CD14-positive monocyte (primary cell): ENCODE results near the gene DYNC1I1. TPM values are rescaled to one million over a fixed set of nuclear protein-coding genes. Genes with fewer than 3 reads are reported as not detected.

Experiments used
- DNase-seq, 3 donors: peaks; one replicate each; pipeline ENCODE4 v3.0.0-alpha.2; 2011 to 2022
- H2AFZ ChIP-seq: 2 replicates; pipeline ENCODE4 v1.6.0; 2012; ENCODE audit warnings: mild to moderate bottlenecking, low read depth, low read length, inconsistent platforms; ENCODE audit not compliant: insufficient read depth, poor library complexity, severe bottlenecking
- H3K27ac ChIP-seq, 2 donors: 1 replicate in 1 of 2; 2 replicates in 1 of 2; pipeline ENCODE4 v1.5.1; 2012 to 2013; ENCODE audit warnings: low read length in 2 of 2, control low read depth in 1 of 2, inconsistent platforms in 1 of 2, low read depth in 1 of 2, mild to moderate bottlenecking in 1 of 2
- H3K27me3 ChIP-seq, 2 donors: one replicate each; pipeline versions ENCODE4 v1.6.0 to v1.6.1; 2011 to 2013; ENCODE audit warnings: low read length in 2 of 2; ENCODE audit not compliant: control insufficient read depth in 2 of 2, insufficient read depth in 2 of 2
- H3K36me3 ChIP-seq, 2 donors: replicated peaks in 1 of 2; 1 replicate in 1 of 2; 2 replicates in 1 of 2; pipeline versions ENCODE4 v1.5.1 to v1.6.1; 2012 to 2013; ENCODE audit warnings: low read length in 2 of 2, control low read depth in 1 of 2, inconsistent platforms in 1 of 2, mild to moderate bottlenecking in 1 of 2; ENCODE audit not compliant: insufficient read depth in 2 of 2, control insufficient read depth in 1 of 2
- H3K4me1 ChIP-seq, 2 donors: 1 replicate in 1 of 2; 2 replicates in 1 of 2; pipeline versions ENCODE4 v1.5.1 to v1.6.1; 2012 to 2013; ENCODE audit warnings: low read length in 2 of 2, control low read depth in 1 of 2, inconsistent platforms in 1 of 2, mild to moderate bottlenecking in 1 of 2, moderate library complexity in 1 of 2; ENCODE audit not compliant: insufficient read depth in 2 of 2, control insufficient read depth in 1 of 2
- H3K4me2 ChIP-seq: replicated peaks from 2 replicates; pipeline ENCODE3; 2012; ENCODE audit warnings: low read length, moderate library complexity, mild to moderate bottlenecking; ENCODE audit not compliant: poor library complexity, severe bottlenecking; ENCODE audit errors: extremely low read depth
- H3K4me3 ChIP-seq, 3 experiments: fragments of 200-600 bp in 1 of 3; sonication (generic) in 1 of 3; replicated peaks in 1 of 3; 1 replicate in 2 of 3; 2 replicates in 1 of 3; pipeline ENCODE4 v1.5.1; 2011 to 2013; ENCODE audit warnings: low read length in 3 of 3, mild to moderate bottlenecking in 3 of 3, control low read depth in 2 of 3, low read depth in 2 of 3, inconsistent platforms in 1 of 3, moderate library complexity in 1 of 3
- H3K79me2 ChIP-seq: 2 replicates; pipeline ENCODE4 v1.6.0; 2012; ENCODE audit warnings: mild to moderate bottlenecking, control low read depth, inconsistent platforms, low read length, moderate library complexity; ENCODE audit not compliant: insufficient read depth
- H3K9ac ChIP-seq: 2 replicates; pipeline ENCODE4 v1.6.0; 2017; ENCODE audit warnings: low read length, mild to moderate bottlenecking; ENCODE audit not compliant: insufficient read depth, poor library complexity, severe bottlenecking
- H3K9me3 ChIP-seq, 2 donors: replicated peaks in 1 of 2; 1 replicate in 1 of 2; 2 replicates in 1 of 2; pipeline versions ENCODE4 v1.5.1 to v1.6.1; 2012 to 2013; ENCODE audit warnings: low read length in 2 of 2, control low read depth in 1 of 2; ENCODE audit not compliant: control insufficient read depth in 1 of 2, insufficient read depth in 1 of 2
- H4K20me1 ChIP-seq: 2 replicates; pipeline ENCODE4 v1.6.0; 2012; ENCODE audit warnings: mild to moderate bottlenecking, low read length, control low read depth, moderate library complexity; ENCODE audit not compliant: insufficient read depth
- H3K27ac Mint-ChIP-seq, 7 donors: one replicate each; pipeline ENCODE4 v1.8.0; 2020; ENCODE audit warnings: mild to moderate bottlenecking in 7 of 7, mixed read lengths in 7 of 7, moderate library complexity in 6 of 7, inconsistent platforms in 2 of 7
- H3K27me3 Mint-ChIP-seq, 3 donors: one replicate each; pipeline ENCODE4 v1.8.0; 2021 to 2022; ENCODE audit warnings: low read depth in 3 of 3, mild to moderate bottlenecking in 3 of 3, mixed read lengths in 3 of 3, moderate library complexity in 3 of 3, inconsistent platforms in 1 of 3
- H3K36me3 Mint-ChIP-seq, 2 donors: one replicate each; pipeline ENCODE4 v1.8.0; 2020; ENCODE audit warnings: mixed read lengths in 2 of 2, inconsistent platforms in 1 of 2, mild to moderate bottlenecking in 1 of 2
- H3K4me1 Mint-ChIP-seq: one replicate; pipeline ENCODE4 v1.8.0; 2020; ENCODE audit warnings: mild to moderate bottlenecking, mixed read lengths
- H3K4me3 Mint-ChIP-seq, 2 donors: one replicate each; pipeline ENCODE4 v1.8.0; 2020; ENCODE audit warnings: mild to moderate bottlenecking in 2 of 2, mixed read lengths in 2 of 2, moderate library complexity in 1 of 2
- H3K9me3 Mint-ChIP-seq, 7 donors: one replicate each; pipeline ENCODE4 v1.8.0; 2020 to 2022; ENCODE audit warnings: mixed read lengths in 7 of 7, mild to moderate bottlenecking in 6 of 7, moderate library complexity in 6 of 7, inconsistent platforms in 2 of 7
- CTCF ChIP-seq: fragments of 200-600 bp; IDR thresholded peaks from one replicate; pipeline ENCODE4 v1.8.0; 2022; ENCODE audit warnings: antibody characterized with exemption, mild to moderate bottlenecking
- WGBS: methylation state at CpG from one replicate; pipeline ENCODE4 v1.1.5; 2013; ENCODE audit warnings: missing lambda C conversion rate; ENCODE audit not compliant: insufficient coverage; 5-methylcytosine and 5-hydroxymethylcytosine counted together
- intact Hi-C, 2 donors: fragments of 100-400 bp; cut with micrococcal nuclease; formaldehyde crosslinking; loops; one replicate each; pipeline versions ENCODE4 v1.15.0 to v1.15.1; 2023
- polyA plus RNA-seq, 3 donors: library from polyadenylated mRNA; depleted of rRNA in 1 of 3; unstranded in 2 of 3; stranded (reverse) in 1 of 3; fragments of 300-500 nt in 2 of 3; fragments of >200 nt in 1 of 3; fragmentation: Illumina TruSeq in 2 of 3; gene quantifications; 1 replicate in 2 of 3; 2 replicates in 1 of 3; pipeline ENCODE4 v1.2.3, GENCODE V29; 2012 to 2021

DYNC1I1 gene
- polyA plus RNA-seq, 3 donors = not detected

- H4K20me1 ChIP-seq = no peaks in the 10 kb centered on the region
- H3K27me3 Mint-ChIP-seq = no peaks in the 10 kb centered on the region
- H3K4me3 Mint-ChIP-seq = no peak overlapping the region
- no peaks in the 10 kb centered on the region for H3K27me3 ChIP-seq
- no peak overlapping the region for H3K4me3 ChIP-seq
- no peak overlapping the region for H3K9ac ChIP-seq
- no peaks in the 10 kb centered on the region for H3K4me1 ChIP-seq
- intact Hi-C loops = no loop called here
- no peak for DNase-seq
- H2AFZ ChIP-seq = no peak overlapping the region
- H3K27ac ChIP-seq = no peak overlapping the region
- no peaks in the 10 kb centered on the region for H3K79me2 ChIP-seq
- whole genome bisulfite sequencing = 100% methylated on average over 1 of the region's 2 CpGs
- H3K27ac Mint-ChIP-seq = no peak overlapping the region
- H3K9me3 Mint-ChIP-seq = peaks cover 0 to 7% (median 2%) of the 10 kb centered on the region in 7 donors
- H3K36me3 Mint-ChIP-seq = no peaks in the 10 kb centered on the region
- no peaks in the 10 kb centered on the region for H3K36me3 ChIP-seq
- no peaks in the 10 kb centered on the region for H3K9me3 ChIP-seq
- H3K4me2 ChIP-seq = no peak overlapping the region
- no peak for TF ChIP-seq CTCF
- H3K4me1 Mint-ChIP-seq = no peaks in the 10 kb centered on the region
Observed at GRCh38 chr7:96009148-96009547, 236.8 kb downstream of the DYNC1I1 start.

- Histone ChIP-seq H3K79me2 (no peaks in the 10 kb centered on the region), H3K4me2 (no peak overlapping the region), H3K36me3 (no peaks in the 10 kb centered on the region), H3K4me3 (no peak overlapping the region), H4K20me1 (no peaks in the 10 kb centered on the region), H3K27ac (no peak overlapping the region), H3K9ac (no peak overlapping the region), H3K4me1 (no peaks in the 10 kb centered on the region), H2AFZ (no peak overlapping the region), H3K9me3 (no peaks in the 10 kb centered on the region), H3K27me3 (no peaks in the 10 kb centered on the region)
- H3K4me3 Mint-ChIP-seq = no peak overlapping the region
- WGBS = no CpG with 5 or more reads among the region's 2 CpGs
- no peaks in the 10 kb centered on the region for H3K36me3 Mint-ChIP-seq
- peaks cover 2 to 7% (median 4%) of the 10 kb centered on the region in 7 donors for H3K9me3 Mint-ChIP-seq
- TF ChIP-seq CTCF = no peak
- H3K27me3 Mint-ChIP-seq = no peaks in the 10 kb centered on the region
- no peak for DNase-seq
- no peaks in the 10 kb centered on the region for H3K4me1 Mint-ChIP-seq
- intact Hi-C loops = no loop called here
- H3K27ac Mint-ChIP-seq = no peak overlapping the region
Observed at GRCh38 chr7:96013836-96014235, 241.5 kb downstream of the DYNC1I1 start.
